A549 (cell line): Measurements from ENCODE around the gene DCLK2. TPM values are rescaled to one million over a fixed set of nuclear protein-coding genes. Genes with fewer than 3 reads are reported as not detected.

Source experiments
- ATAC-seq, 2 experiments: fragments of 200-7000 bp in 1 of 2; fragments of >200 bp in 1 of 2; cut with Nextera tagmentation in 1 of 2; cut with Tn5 transposase in 1 of 2; 3 replicates each; pipeline versions ENCODE4 v1.8.0 to v1.9.1; 2018 to 2020; ENCODE audit warnings: mild to moderate bottlenecking in 1 of 2, moderate library complexity in 1 of 2
- CTCF ChIA-PET: fragments of 300-600 bp; sonication (Branson Sonifier 250); formaldehyde crosslinking; extraction: SDS; loops from one replicate; lab custom pipeline; 2021; ENCODE audit warnings: antibody characterized with exemption, inconsistent platforms; lab: Yijun Ruan, JAX
- POLR2A ChIA-PET: fragments of 350-600 bp; formaldehyde crosslinking; extraction: SDS; loops from one replicate; lab custom pipeline; 2021; ENCODE audit warnings: antibody characterized with exemption, inconsistent platforms; lab: Yijun Ruan, JAX
- DNase-seq, 2 experiments: peaks; one replicate each; pipeline versions ENCODE4 v3.0.0 to v3.0.0-alpha.2; 2011 to 2016; ENCODE audit warnings: low read depth in 1 of 2, low spot score in 1 of 2
- FAIRE-seq: peaks from 2 replicates; lab custom pipeline; 2011; peaks lifted over from hg19 to GRCh38; lab: Jason Lieb, UNC
- H3K27ac ChIP-seq, 2 experiments: fragments of >200 bp; sonication (Bioruptor Twin); formaldehyde crosslinking; 3 replicates each; pipeline ENCODE4 v1.5.1; 2016 to 2017
- H3K4me1 ChIP-seq: fragments of >200 bp; sonication (Bioruptor Twin); formaldehyde crosslinking; 3 replicates; pipeline ENCODE4 v1.6.1; 2016
- H3K4me2 ChIP-seq: fragments of >200 bp; sonication (Bioruptor Twin); formaldehyde crosslinking; 3 replicates; pipeline ENCODE4 v1.6.1; 2016
- H3K4me3 ChIP-seq: fragments of >200 bp; sonication (Bioruptor Twin); formaldehyde crosslinking; 3 replicates; pipeline ENCODE4 v1.5.1; 2016
- H3K9me3 ChIP-seq: fragments of >200 bp; sonication (Bioruptor Twin); formaldehyde crosslinking; 3 replicates; pipeline ENCODE4 v1.6.1; 2016
- CBX2 ChIP-seq: fragments of 200-600 bp; sonication (generic); IDR thresholded peaks from 2 replicates; pipeline ENCODE4 v1.6.1; 2016; ENCODE audit warnings: low read depth, mild to moderate bottlenecking, borderline replicate concordance
- CHD4 ChIP-seq: fragments of 200-600 bp; sonication (generic); IDR thresholded peaks from 2 replicates; pipeline ENCODE4 v1.6.1; 2016; ENCODE audit warnings: antibody characterized with exemption, mild to moderate bottlenecking, borderline replicate concordance
- EP300 ChIP-seq, 2 experiments: fragments of >200 bp; sonication (Bioruptor Twin); formaldehyde crosslinking; IDR thresholded peaks; 2 replicates in 1 of 2; 3 replicates in 1 of 2; pipeline ENCODE4 v1.6.1; 2016 to 2017
- FOXS1 ChIP-seq: fragments of 250-450 bp; sonication (Bioruptor Pico); IDR thresholded peaks from 2 replicates; pipeline ENCODE4 v1.5.0; 2020; ENCODE audit warnings: mild to moderate bottlenecking, moderate library complexity
- HOXA7 ChIP-seq: fragments of 250-450 bp; sonication (Bioruptor Pico); IDR thresholded peaks from 2 replicates; pipeline ENCODE4 v1.5.0; 2020; ENCODE audit warnings: mild to moderate bottlenecking, moderate library complexity
- NFE2L2 ChIP-seq: fragments of 150-350 bp; conservative IDR thresholded peaks from 2 replicates; pipeline ENCODE4 v1.6.1; 2014; ENCODE audit warnings: low read length
- POLR2A ChIP-seq: IDR thresholded peaks from 2 replicates; pipeline ENCODE4 v1.6.1; 2012; ENCODE audit warnings: mild to moderate bottlenecking, low read length
- RNF2 ChIP-seq: fragments of 200-600 bp; sonication (generic); IDR thresholded peaks from 2 replicates; pipeline ENCODE4 v1.6.1; 2016; ENCODE audit warnings: low read depth, mild to moderate bottlenecking, antibody characterized with exemption, moderate library complexity, borderline replicate concordance
- SMC3 ChIP-seq: fragments of >200 bp; sonication (Bioruptor Twin); formaldehyde crosslinking; IDR thresholded peaks from 3 replicates; pipeline ENCODE4 v1.6.1; 2018; ENCODE audit warnings: inconsistent platforms
- ZC3H11A ChIP-seq: fragments of 450-650 bp; IDR thresholded peaks from 2 replicates; pipeline ENCODE4 v1.6.1; 2014; ENCODE audit warnings: antibody characterized with exemption, mild to moderate bottlenecking
- ZNF302 ChIP-seq: fragments of 250-450 bp; sonication (Bioruptor Pico); IDR thresholded peaks from 2 replicates; pipeline ENCODE4 v1.9.0; 2021; ENCODE audit warnings: inconsistent platforms, mild to moderate bottlenecking, moderate library complexity
- polyA plus RNA-seq, 4 experiments: library from polyadenylated mRNA; depleted of rRNA in 3 of 4; stranded (reverse); fragments of >200 nt; fragmentation: RNase III in 1 of 4; extraction: RNeasy Plus Mini Kit Qiagen cat#74134 plus additional on column Dnase treatment in 1 of 4; gene quantifications; 2 replicates in 3 of 4; 3 replicates in 1 of 4; pipeline ENCODE4 v1.2.3, GENCODE V29; 2011 to 2017
- TF ChIP-seq, protein P1 (sequence below): fragments of 250-450 bp; sonication (Bioruptor Pico); IDR thresholded peaks from 2 replicates; pipeline ENCODE4 v1.5.0; 2021; ENCODE audit warnings: mild to moderate bottlenecking, moderate library complexity, borderline replicate concordance
- TF ChIP-seq, protein P2 (sequence below): fragments of 250-450 bp; sonication (Bioruptor Pico); IDR thresholded peaks from 2 replicates; pipeline ENCODE4 v1.5.0; 2020; ENCODE audit warnings: low read depth, mild to moderate bottlenecking, moderate library complexity
- TF ChIP-seq, protein P3 (sequence below): fragments of 450-650 bp; IDR thresholded peaks from 2 replicates; pipeline ENCODE4 v1.6.1; 2014; ENCODE audit warnings: antibody characterized with exemption
- TF ChIP-seq, protein P4 (sequence below): IDR thresholded peaks from 2 replicates; pipeline ENCODE4 v1.6.1; 2012
- TF ChIP-seq, protein P5 (sequence below): fragments of 150-350 bp; IDR thresholded peaks from 2 replicates; pipeline ENCODE4 v1.6.1; 2014; ENCODE audit warnings: low read depth, mild to moderate bottlenecking, low read length
- TF ChIP-seq, protein P6 (sequence below): fragments of >200 bp; sonication (Bioruptor Twin); formaldehyde crosslinking; IDR thresholded peaks from 3 replicates; pipeline ENCODE4 v1.5.1; 2016

The DCLK2 gene
- polyA plus RNA-seq, 2 of the 4 experiments (the other 2 are of a cell fraction): 8.1 to 11.6 TPM

DNA sequence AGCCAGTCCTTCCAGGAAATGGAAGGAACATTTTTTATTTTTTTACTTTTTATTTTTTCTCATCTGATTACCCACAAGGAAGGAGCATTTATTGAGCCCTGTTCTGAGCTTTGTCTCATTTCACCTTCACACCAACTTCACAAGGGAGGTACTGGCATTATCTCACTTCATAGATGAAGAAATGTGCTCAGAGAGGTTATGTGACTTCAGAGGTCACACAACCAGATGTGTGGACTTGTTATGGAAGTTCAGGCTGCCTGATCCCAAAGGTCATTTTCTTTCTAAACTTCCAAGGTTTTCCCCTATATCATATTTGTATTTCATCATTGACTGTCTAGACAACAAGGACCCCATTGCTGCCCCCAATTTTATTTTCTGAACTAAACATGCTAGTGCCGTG is 160.3 kb downstream of the DCLK2 start (continued):
- TF ChIP-seq, protein P1, sequence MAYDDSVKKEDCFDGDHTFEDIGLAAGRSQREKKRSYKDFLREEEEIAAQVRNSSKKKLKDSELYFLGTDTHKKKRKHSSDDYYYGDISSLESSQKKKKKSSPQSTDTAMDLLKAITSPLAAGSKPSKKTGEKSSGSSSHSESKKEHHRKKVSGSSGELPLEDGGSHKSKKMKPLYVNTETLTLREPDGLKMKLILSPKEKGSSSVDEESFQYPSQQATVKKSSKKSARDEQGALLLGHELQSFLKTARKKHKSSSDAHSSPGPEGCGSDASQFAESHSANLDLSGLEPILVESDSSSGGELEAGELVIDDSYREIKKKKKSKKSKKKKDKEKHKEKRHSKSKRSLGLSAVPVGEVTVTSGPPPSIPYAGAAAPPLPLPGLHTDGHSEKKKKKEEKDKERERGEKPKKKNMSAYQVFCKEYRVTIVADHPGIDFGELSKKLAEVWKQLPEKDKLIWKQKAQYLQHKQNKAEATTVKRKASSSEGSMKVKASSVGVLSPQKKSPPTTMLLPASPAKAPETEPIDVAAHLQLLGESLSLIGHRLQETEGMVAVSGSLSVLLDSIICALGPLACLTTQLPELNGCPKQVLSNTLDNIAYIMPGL: no peak
- TF ChIP-seq, protein P2, sequence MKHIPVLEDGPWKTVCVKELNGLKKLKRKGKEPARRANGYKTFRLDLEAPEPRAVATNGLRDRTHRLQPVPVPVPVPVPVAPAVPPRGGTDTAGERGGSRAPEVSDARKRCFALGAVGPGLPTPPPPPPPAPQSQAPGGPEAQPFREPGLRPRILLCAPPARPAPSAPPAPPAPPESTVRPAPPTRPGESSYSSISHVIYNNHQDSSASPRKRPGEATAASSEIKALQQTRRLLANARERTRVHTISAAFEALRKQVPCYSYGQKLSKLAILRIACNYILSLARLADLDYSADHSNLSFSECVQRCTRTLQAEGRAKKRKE: no peak

DNA sequence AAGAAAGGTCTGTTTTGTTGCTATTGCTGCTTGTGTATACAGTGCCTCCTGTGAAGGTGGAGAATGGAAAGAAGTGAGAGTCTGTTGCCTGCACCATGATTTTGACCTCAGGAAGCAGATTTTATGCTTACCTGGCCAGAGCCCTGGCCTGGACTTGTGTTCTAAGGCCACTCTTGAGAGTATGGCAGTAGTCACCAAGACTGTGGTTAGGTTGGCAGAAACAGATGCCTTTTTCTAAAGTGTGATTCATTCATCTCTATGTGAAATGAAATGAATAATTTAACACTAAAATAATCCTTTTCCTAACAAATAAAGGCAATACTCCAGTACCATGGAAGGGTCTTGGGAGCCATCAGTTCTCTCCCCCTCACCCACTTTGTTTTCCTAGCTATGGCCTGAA is 161.8 kb downstream of the DCLK2 start:
- H3K4me3 ChIP-seq: no peak overlapping the region
- no peak for DNase-seq
- TF ChIP-seq HOXA7 (CRISPR knock-in tag) (no peak), CBX2 (no peak), CHD4 (no peak), RNF2 (no peak), EP300 (IDR thresholded peaks at IDR 0.05) (no peak), FOXS1 (CRISPR knock-in tag) (no peak), ZC3H11A (no peak), ZNF302 (CRISPR knock-in tag) (no peak), SMC3 (no peak), POLR2A (no peak), NFE2L2 (no peak)
- TF ChIP-seq, protein P3, sequence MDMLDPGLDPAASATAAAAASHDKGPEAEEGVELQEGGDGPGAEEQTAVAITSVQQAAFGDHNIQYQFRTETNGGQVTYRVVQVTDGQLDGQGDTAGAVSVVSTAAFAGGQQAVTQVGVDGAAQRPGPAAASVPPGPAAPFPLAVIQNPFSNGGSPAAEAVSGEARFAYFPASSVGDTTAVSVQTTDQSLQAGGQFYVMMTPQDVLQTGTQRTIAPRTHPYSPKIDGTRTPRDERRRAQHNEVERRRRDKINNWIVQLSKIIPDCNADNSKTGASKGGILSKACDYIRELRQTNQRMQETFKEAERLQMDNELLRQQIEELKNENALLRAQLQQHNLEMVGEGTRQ: no peak
- TF ChIP-seq, protein P4, sequence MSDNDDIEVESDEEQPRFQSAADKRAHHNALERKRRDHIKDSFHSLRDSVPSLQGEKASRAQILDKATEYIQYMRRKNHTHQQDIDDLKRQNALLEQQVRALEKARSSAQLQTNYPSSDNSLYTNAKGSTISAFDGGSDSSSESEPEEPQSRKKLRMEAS: no peak
- TF ChIP-seq, protein P5, sequence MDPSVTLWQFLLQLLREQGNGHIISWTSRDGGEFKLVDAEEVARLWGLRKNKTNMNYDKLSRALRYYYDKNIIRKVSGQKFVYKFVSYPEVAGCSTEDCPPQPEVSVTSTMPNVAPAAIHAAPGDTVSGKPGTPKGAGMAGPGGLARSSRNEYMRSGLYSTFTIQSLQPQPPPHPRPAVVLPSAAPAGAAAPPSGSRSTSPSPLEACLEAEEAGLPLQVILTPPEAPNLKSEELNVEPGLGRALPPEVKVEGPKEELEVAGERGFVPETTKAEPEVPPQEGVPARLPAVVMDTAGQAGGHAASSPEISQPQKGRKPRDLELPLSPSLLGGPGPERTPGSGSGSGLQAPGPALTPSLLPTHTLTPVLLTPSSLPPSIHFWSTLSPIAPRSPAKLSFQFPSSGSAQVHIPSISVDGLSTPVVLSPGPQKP: no peak
- TF ChIP-seq, protein P6, sequence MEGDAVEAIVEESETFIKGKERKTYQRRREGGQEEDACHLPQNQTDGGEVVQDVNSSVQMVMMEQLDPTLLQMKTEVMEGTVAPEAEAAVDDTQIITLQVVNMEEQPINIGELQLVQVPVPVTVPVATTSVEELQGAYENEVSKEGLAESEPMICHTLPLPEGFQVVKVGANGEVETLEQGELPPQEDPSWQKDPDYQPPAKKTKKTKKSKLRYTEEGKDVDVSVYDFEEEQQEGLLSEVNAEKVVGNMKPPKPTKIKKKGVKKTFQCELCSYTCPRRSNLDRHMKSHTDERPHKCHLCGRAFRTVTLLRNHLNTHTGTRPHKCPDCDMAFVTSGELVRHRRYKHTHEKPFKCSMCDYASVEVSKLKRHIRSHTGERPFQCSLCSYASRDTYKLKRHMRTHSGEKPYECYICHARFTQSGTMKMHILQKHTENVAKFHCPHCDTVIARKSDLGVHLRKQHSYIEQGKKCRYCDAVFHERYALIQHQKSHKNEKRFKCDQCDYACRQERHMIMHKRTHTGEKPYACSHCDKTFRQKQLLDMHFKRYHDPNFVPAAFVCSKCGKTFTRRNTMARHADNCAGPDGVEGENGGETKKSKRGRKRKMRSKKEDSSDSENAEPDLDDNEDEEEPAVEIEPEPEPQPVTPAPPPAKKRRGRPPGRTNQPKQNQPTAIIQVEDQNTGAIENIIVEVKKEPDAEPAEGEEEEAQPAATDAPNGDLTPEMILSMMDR: no peak
- TF ChIP-seq, protein P2: no peak
- TF ChIP-seq, all 56 proteins: peak for 0
- H3K27ac ChIP-seq: peak overlapping the region; percentile 37 to 68; a peak in 3 of 6 replicates
- CTCF ChIA-PET: interaction anchor here (0.7 kb wide), 1 partner anchor 100 kb away, joined by 3 read pairs; no protein-coding TSS in a partner anchor
- peaks cover 63% of the 10 kb centered on the region for H3K4me1 ChIP-seq
- H3K4me2 ChIP-seq: no peak overlapping the region
- POLR2A ChIA-PET: no interaction called here
- ATAC-seq (no peak), FAIRE-seq (no peak)
- no peaks in the 10 kb centered on the region for H3K9me3 ChIP-seq
